DOHH2 (cell line): Measurements from ENCODE around the gene KLHL26.

ENCODE experiments used
- H3F3A ChIP-seq: fragments of 200-600 bp; sonication (generic), shearing (Covaris generic); 2 replicates; pipeline ENCODE4 v1.6.0; 2016; ENCODE audit warnings: antibody characterized with exemption, mild to moderate bottlenecking; ENCODE audit not compliant: control insufficient read depth, insufficient read depth
- H3K27ac ChIP-seq: fragments of 200-600 bp; sonication (generic); 2 replicates; pipeline ENCODE4 v1.5.1; 2014; ENCODE audit warnings: low read depth, mild to moderate bottlenecking, low read length, moderate library complexity
- H3K27me3 ChIP-seq: fragments of 200-600 bp; sonication (generic); 2 replicates; pipeline ENCODE4 v1.6.1; 2014; ENCODE audit warnings: mild to moderate bottlenecking, low read length, mixed read lengths; ENCODE audit not compliant: control insufficient read depth
- H3K36me3 ChIP-seq: fragments of 200-600 bp; sonication (generic); 2 replicates; pipeline ENCODE4 v1.6.1; 2014; ENCODE audit warnings: mild to moderate bottlenecking, low read length, moderate library complexity, mixed read lengths; ENCODE audit not compliant: control insufficient read depth
- H3K4me1 ChIP-seq: fragments of 200-600 bp; sonication (generic); 2 replicates; pipeline ENCODE4 v1.6.1; 2014; ENCODE audit warnings: mild to moderate bottlenecking, low read length, mixed read lengths; ENCODE audit not compliant: control insufficient read depth
- H3K4me2 ChIP-seq: fragments of 200-600 bp; sonication (generic); 2 replicates; pipeline ENCODE4 v1.6.0; 2014; ENCODE audit warnings: mild to moderate bottlenecking, low read length, moderate library complexity
- H3K4me3 ChIP-seq: fragments of 200-600 bp; sonication (generic); 2 replicates; pipeline ENCODE4 v1.5.1; 2014; ENCODE audit warnings: mild to moderate bottlenecking, low read length, mixed read lengths
- H3K79me2 ChIP-seq: fragments of 200-600 bp; sonication (generic); 2 replicates; pipeline ENCODE4 v1.6.1; 2014; ENCODE audit warnings: mild to moderate bottlenecking, low read length, mixed read lengths; ENCODE audit not compliant: control insufficient read depth
- H3K9me2 ChIP-seq: fragments of 200-600 bp; sonication (generic); replicated peaks from 2 replicates; pipeline ENCODE4 v1.6.1; 2014; ENCODE audit warnings: mild to moderate bottlenecking, low read length, mixed read lengths; ENCODE audit not compliant: control insufficient read depth
- H3K9me3 ChIP-seq: fragments of 200-600 bp; sonication (generic); 2 replicates; pipeline ENCODE4 v1.6.1; 2014; ENCODE audit warnings: antibody characterized with exemption, low read length, mixed read lengths; ENCODE audit not compliant: control insufficient read depth, insufficient read depth
- H4K20me1 ChIP-seq: fragments of 200-600 bp; sonication (generic); 2 replicates; pipeline ENCODE4 v1.6.0; 2014; ENCODE audit warnings: low read depth, mild to moderate bottlenecking, antibody characterized with exemption, low read length, moderate library complexity; ENCODE audit not compliant: control insufficient read depth, insufficient read depth
- EZH2phosphoT487 ChIP-seq: fragments of 200-600 bp; sonication (generic); IDR thresholded peaks from 2 replicates; pipeline ENCODE4 v1.6.1; 2017; ENCODE audit warnings: borderline replicate concordance, mild to moderate bottlenecking, antibody characterized with exemption, low read length, moderate library complexity, mixed read lengths
- TF ChIP-seq, protein P1 (sequence below): fragments of 200-600 bp; sonication (generic); IDR thresholded peaks from one replicate; pipeline ENCODE4 v1.5.1; 2014; ENCODE audit warnings: antibody characterized with exemption, mild to moderate bottlenecking, low read depth, low read length; ENCODE audit not compliant: poor library complexity, severe bottlenecking

KLHL26 gene

DNA sequence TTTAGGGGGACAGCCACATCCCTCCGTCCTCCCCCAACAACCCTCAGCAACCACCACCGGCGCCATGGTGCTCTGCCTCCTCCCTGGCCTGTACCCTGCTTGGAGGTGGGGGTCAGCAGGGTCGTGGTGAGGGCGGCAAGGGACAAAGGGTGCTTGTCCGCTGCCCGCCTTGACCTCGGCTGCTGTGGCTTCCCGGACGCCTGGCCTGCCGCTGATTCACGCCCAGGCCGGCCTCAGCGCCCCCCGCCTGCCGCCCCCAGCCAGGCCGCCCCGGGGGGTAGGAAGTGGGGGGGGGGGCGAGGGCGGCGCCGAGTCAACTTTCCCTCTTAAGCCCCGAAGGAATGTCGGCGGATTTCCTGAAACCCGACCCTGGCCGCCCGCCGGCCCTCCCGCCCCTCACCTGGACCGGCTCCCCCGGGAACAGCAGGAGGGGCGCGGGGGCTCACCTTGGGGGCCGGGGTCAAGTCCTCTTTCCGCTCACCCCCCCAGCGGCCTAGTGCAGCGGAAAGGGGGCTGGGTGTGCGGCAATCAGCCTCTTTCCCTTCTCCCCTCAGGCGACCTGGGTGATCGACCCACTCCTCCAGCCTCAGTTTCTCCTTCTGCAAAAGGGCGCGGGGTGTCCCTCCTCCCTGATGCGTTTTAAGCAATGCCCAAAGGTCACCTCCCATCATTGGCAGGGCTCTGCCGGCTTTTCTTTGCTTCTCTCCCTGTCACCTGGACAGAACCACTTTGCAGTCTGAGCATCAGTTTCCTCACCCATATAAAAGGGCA lies 26.1 kb upstream of the KLHL26 start:
- no peaks in the 10 kb centered on the region for H3K9me3 ChIP-seq
- no peak overlapping the region for H3K27ac ChIP-seq
- no peaks in the 10 kb centered on the region for H3K9me2 ChIP-seq
- no peaks in the 10 kb centered on the region for H3K36me3 ChIP-seq
- H3K4me2 ChIP-seq, result 0 out of 2 replicates have a peak overlapping the region, but pooled peaks have one; percentile 31
- TF ChIP-seq, protein P1, sequence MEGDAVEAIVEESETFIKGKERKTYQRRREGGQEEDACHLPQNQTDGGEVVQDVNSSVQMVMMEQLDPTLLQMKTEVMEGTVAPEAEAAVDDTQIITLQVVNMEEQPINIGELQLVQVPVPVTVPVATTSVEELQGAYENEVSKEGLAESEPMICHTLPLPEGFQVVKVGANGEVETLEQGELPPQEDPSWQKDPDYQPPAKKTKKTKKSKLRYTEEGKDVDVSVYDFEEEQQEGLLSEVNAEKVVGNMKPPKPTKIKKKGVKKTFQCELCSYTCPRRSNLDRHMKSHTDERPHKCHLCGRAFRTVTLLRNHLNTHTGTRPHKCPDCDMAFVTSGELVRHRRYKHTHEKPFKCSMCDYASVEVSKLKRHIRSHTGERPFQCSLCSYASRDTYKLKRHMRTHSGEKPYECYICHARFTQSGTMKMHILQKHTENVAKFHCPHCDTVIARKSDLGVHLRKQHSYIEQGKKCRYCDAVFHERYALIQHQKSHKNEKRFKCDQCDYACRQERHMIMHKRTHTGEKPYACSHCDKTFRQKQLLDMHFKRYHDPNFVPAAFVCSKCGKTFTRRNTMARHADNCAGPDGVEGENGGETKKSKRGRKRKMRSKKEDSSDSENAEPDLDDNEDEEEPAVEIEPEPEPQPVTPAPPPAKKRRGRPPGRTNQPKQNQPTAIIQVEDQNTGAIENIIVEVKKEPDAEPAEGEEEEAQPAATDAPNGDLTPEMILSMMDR, result no peak
- TF ChIP-seq EZH2phosphoT487, result peak; percentile 99; the same call in 1 of the 2 replicates
- H4K20me1 ChIP-seq, result no peaks in the 10 kb centered on the region
- no peak overlapping the region for H3K4me3 ChIP-seq
- peaks cover 21% of the 10 kb centered on the region for H3K4me1 ChIP-seq
- H3F3A ChIP-seq, result no peaks in the 10 kb centered on the region
- H3K79me2 ChIP-seq, result no peaks in the 10 kb centered on the region
- H3K27me3 ChIP-seq, result peaks cover 86% of the 10 kb centered on the region

DNA sequence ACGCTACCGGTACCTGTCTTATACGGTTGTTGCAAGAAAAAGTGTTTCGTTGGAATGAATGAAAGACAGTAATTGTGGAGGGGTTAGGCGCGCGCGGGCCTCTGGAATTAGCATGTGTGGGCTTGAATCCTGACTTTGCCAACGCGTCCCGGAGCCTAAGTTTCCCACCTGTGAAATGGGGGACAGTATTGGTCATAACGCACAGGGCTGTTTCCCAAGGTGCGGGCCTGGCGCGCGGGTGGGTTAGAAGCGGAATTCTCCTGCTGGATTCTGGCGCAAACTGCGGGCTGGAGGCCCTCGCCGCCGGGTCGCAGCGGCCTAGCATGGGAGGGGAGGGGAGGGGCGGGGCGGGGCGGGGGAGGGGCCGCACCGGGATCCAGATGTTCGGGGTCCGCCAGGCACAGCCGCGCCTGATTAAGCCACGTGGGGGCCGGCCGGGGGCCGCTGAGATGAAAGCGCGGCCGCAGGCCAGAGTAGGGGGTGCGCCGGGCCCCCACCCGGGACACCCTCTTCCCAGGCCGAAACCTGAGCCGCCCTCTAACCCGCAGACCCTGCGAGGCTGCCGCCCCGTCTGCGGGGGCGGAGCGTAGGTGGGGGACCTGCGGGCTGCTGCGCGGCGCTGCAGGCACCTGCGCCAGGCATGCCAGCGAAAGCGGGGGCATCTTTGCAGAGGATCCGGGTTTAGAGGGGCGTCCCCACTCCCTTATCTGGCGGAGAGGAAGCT lies 25.3 kb upstream of the KLHL26 start:
- Histone ChIP-seq H4K20me1 (no peaks in the 10 kb centered on the region), H3K79me2 (no peaks in the 10 kb centered on the region), H3K4me3 (peak overlapping the region; percentile 42), H3K9me3 (no peaks in the 10 kb centered on the region), H3K27me3 (peaks cover 83% of the 10 kb centered on the region), H3F3A (no peaks in the 10 kb centered on the region), H3K4me2 (peak overlapping the region; percentile 46), H3K27ac (no peak overlapping the region), H3K9me2 (no peaks in the 10 kb centered on the region), H3K4me1 (peaks cover 21% of the 10 kb centered on the region), H3K36me3 (no peaks in the 10 kb centered on the region)
- TF ChIP-seq, protein P1, result no peak
- TF ChIP-seq EZH2phosphoT487, result 0 out of 2 replicates have a peak, but pooled peaks have one; percentile 92

GRCh38 chr19:18612051-18612771 lies 24.6 kb upstream of the KLHL26 start:
- H3K9me2 ChIP-seq, result no peaks in the 10 kb centered on the region
- TF ChIP-seq, protein P1, result no peak
- no peak; the same call in none of the 2 replicates for TF ChIP-seq EZH2phosphoT487
- no peak overlapping the region for H3K27ac ChIP-seq
- no peaks in the 10 kb centered on the region for H3K9me3 ChIP-seq
- no peaks in the 10 kb centered on the region for H3K79me2 ChIP-seq
- no peaks in the 10 kb centered on the region for H3K36me3 ChIP-seq
- H3K27me3 ChIP-seq, result peaks cover 82% of the 10 kb centered on the region
- no peaks in the 10 kb centered on the region for H3F3A ChIP-seq
- peak overlapping the region; percentile 42 for H3K4me3 ChIP-seq
- peak overlapping the region; percentile 46 for H3K4me2 ChIP-seq
- H4K20me1 ChIP-seq, result no peaks in the 10 kb centered on the region
- peaks cover 21% of the 10 kb centered on the region for H3K4me1 ChIP-seq
